GM18511 (cell line): ENCODE results near the gene SPDYC.
"Not testable (repeated sequence)": the region's sequence is repeated elsewhere in the genome, so short reads cannot be mapped to it uniquely, and the experiment has no call there.

Experiments used
- ATAC-seq: cut with Tn5 transposase; IDR thresholded peaks from one replicate; pipeline ENCODE4 v1.9.1; 2021; ENCODE audit warnings: mild to moderate bottlenecking, moderate library complexity; ENCODE audit not compliant: unreplicated experiment

Gene SPDYC

DNA sequence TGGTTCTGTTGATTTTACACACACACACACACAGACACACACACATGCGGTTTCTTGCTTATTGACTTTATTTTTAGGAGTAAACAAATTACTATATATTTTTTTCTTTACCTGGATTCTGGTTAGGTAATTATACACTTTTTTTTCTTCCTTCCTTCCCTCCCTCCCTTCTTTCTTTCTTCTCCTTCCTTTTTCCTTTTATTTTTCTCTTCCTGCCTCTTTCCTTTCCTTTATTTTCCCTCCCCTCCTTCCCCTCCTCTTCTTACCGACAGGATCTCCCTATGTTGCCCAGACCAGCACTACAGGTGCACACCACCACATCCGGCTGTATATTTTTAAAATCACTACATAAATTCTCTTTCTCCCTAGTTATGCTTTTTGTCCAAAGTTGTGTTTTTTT is 3.1 kb upstream of the SPDYC start:
- no peak for ATAC-seq

DNA sequence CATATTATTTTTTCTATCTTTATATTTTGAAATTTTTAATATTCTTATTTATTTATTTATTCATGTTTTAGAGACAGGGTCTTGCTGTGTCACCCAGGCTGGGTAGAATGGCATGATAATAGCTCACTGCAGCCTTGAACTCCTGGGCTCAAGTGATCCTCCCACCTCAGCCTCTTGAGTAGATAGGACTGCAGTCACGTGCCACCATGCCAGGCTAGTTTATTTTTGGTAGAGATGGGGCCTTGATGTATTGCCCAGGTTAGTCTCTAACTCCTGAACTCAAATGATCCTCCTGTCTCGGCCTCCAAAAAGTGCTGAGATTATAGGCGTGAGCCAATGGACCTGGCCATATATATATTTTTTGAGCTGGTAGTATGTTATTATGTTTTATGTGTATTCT is 2.4 kb upstream of the SPDYC start:
- ATAC-seq: no peak

DNA sequence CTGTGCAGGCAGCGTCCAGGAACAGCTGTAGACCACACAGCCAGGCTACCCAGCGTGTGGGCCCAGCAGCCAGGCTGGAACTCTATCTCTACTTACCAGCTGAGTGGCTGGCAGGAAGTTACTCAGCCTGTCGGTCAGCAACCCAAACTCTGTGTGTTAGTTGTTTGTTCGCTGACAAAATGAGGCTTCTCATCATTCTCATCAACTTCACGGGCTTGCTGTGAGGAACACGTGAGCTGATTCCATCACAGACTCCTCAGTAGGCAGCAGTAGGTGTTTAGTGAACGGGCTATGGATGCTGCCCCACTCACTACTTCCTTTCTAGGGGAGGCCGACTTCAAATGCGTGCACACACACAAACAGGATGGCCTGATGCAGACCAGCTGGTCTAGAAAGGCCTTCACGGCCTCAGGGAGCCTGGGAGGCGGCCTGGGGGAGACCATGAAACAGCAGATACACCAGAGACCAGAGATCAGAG is 830 bp upstream of the SPDYC start:
- no peak for ATAC-seq

DNA sequence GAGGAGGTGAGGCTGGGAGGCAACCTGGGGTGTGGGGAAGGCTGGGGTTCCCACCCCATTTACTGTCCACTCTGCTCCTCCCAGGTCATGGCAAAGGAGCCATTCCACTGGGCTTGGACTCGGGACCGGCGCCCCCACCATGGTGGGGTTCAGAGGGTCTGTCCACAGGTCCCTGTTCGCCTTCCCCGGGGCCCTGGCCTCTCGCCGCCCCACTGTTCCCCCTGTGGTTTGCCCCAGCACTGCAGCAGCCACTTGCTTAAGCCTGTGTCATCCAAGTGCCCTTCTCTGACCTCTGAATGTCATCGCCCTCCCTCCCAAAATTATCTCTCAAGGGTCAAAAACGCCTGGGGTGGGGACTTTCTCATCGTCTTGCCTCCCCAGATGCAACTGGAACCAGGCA is 2.6 kb downstream of the SPDYC start:
- no peak for ATAC-seq

DNA sequence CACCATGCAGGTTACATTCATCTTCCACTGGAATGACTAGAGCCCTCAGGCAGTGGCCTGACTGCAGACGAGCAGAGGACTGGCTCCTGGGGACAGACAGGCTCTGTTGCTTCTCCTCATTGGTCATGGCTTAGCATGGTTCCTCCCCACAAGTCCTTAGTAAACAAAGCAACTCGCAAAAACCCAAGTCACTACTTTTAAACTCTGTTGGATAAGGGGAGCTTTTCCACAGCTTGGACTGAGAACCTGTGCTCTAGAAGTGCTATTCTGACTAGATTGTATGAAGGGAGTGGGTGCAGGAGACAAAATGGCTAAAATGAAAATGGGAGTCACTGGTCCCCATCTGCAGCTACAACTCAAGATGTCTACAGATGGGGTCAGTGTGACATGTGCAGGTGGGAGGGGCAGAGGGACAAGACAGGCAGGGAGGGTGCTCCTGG is 4.6 kb downstream of the SPDYC start:
- ATAC-seq: not testable (repeated sequence)

DNA sequence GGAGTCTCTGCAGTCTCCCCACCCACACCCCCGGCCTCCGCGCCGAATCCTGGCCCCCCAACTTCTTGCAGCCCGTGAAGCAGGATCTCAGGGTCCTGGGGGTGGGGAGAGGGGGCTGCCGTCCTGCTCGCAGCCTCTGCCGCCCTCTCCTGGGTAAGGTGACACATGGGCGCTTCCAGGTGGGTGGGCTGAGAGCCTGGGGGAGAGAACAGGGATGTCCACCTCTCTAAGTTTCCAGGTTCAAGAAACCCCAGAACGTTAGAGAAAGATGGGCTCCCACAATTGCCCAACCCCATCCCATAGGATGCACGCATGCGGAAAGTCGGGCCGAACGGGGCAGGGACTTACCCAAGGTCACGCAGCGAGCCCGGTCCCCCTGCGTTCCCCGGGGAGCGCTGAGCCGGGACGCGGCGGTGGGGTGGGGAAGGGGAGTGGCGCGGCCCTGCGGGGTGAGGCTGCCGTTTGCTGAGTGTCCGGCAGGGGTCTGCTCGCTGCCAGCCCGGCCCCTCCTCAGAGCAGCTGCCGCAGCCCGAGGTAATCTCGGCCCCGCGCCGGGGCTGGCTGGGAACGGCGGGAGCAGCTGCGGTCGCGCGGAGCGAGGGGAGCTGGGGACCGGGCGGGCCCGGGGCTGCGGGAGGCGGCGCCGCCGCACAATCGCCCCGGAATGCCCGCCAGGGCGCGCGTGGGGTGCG is 11.0 kb downstream of the SPDYC start:
- ATAC-seq: peak; percentile 68

DNA sequence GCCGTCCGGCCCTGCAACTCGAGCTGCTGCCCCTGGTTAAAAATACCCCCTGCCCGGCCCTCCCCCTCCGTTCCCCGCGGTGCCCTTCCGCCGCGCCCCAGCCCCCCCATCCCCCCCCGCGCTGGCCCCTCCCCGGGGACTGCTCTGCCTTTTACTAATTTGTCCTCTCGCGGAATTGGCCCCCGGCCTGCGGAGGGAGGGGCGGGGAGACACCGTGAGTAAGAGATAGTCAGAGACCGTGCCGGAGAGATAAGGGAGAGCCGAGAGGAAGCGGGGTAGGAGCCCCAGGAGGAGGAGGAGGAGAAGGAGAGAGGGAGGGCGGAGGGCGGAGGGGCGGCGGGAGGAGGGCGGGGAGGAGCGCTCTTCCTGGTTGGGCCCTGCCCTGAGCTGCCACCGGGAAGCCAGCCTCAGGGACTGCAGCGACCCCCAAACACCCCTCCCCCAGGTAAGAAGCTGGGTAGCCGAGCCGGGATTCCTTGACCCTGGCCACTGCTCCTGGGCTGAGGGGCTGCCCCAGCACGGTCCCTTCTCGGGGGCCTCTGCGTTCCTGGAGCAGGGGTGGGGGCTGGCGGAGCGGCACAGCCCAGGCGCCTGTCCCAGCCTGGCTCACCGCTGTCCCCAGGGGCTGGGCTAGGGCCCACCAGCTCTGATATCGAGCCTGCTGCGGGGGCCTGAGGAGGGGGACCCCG is 11.7 kb downstream of the SPDYC start, which contains the start of gene CAPN1:
TSS of gene CAPN1 (plus strand) at position 360 of the 689 bp plus-strand sequence. CDS start 774 bp downstream, outside the sequence.
- ATAC-seq: peak; percentile 66

DNA sequence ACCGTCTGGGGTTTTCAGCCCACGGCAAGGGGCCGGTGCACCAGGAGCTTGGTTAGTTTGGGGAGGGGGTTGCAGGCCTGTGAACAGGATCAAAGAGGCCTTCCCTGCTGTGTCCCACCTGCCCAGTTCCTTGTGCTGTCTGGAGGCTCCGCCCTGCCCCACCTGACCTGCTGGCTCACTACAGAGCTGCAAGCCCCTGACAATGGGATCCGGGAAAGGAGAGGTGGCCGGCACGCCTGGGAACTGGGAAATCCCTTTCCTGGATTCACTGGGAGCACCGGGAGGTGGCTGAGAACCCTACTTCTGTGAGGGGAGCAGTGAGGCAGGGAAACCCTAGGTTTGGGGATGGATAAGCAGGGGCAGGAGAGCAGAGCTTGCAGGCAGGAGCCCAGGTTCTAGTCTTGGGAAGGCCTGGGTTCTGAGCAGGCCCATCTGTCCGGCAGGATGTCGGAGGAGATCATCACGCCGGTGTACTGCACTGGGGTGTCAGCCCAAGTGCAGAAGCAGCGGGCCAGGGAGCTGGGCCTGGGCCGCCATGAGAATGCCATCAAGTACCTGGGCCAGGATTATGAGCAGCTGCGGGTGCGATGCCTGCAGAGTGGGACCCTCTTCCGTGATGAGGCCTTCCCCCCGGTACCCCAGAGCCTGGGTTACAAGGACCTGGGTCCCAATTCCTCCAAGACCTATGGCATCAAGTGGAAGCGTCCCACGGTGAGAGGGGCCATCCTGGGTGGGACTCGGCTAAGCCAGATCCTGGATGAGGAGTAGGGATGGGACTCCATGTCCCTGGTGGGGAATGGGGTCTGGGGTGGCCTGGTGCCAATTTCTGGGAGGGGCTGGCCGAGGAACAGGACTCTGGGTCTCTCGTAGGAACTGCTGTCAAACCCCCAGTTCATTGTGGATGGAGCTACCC is 12.5 kb downstream of the SPDYC start:
- no peak for ATAC-seq

DNA sequence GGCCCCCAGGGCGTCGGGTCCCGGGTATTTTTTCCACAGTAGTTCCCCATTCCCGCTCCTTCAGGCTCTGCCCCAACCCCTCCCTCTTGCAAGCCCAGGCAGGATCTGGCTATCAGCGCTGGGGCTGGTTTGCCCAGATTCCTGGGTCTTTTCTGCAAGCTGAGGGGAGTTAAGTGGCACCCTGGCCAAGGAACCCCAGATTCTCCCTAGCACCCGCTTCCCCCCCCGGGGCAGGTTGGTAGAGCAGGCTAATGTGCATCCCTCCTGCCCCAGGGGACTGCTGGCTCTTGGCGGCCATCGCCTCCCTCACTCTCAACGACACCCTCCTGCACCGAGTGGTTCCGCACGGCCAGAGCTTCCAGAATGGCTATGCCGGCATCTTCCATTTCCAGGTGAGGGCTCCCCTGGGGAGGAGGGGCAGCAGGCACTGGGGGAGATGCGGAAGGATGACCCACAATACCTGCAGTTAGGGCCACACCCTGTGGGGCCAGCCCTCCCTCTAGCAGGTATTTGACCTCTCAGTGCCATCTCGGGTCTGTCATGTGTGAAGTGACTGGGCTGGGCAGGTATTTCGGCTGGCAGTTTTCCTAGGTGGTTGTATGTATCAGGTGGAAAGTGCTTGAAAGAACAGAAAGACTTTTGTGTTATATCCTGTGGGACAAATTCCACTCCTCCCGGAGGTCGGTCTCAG is 13.3 kb downstream of the SPDYC start:
- ATAC-seq: no peak

DNA sequence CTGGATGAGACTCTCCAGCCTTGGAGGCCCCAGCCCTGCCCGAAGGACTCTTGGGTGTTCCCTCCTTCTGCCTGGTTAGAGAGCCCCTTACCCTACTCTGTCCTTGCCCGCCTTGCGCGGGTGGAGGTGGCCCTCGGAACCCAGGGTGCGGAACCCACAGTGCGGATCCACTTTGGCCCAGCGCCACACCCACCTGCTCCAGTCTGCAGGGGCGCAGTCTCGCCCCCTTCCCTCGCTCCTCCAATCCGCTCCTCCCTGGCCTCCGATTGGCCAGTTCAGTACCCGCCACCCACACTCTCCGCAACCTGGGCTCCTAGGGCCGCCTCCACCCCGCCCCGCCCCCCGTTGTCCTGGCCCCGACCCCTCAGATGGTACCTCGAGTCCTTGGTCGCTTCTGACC is 14.1 kb downstream of the SPDYC start:
- no peak for ATAC-seq

DNA sequence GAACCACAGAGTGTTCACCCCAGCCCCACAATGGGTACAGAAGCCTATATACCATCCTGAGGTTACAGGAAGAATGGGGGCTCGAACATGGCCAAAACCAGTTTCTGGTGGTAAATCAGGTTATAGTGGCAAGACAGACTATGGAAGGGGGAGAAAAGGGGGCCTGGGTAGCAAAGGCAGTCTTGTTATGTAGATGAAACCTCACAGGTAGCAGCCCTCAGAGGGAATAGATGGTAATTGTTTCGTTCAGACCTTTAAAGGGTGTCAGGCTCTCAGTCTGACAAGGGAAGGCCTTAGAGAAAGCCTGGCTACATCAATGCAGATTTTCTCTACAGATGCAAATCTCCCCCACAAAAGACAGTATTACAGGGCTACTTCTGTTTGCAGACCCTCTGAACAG is 15.1 kb downstream of the SPDYC start:
- no peak for ATAC-seq

DNA sequence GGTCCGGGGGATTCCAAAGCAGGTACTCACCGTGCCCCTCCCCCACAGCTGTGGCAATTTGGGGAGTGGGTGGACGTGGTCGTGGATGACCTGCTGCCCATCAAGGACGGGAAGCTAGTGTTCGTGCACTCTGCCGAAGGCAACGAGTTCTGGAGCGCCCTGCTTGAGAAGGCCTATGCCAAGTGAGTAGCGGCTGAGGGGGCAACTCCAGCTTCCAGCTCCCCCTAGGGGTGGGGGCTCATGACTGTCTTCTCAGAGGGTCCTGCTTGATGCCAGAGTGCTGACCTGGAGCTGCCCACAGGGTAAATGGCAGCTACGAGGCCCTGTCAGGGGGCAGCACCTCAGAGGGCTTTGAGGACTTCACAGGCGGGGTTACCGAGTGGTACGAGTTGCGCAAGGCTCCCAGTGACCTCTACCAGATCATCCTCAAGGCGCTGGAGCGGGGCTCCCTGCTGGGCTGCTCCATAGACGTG is 15.9 kb downstream of the SPDYC start:
- no peak for ATAC-seq

DNA sequence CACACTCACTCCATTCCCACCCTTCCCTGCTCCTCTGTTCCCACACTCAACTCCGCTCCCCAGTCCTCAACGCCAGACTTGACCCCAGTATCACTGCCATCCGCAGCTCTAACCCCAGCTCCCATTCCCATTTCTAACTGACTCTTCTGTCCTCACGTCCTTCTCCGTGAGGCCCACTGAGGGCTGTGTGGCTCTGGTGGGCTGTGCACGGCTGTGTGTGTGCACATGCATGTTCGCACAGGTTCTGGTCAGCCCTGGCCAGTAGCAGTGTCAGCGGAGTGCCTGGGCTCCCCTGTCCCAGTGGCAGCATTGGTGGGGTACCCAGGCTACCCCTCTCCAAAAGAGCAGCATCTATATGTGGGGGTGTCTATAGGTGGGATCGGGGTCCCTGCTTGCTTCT is 16.7 kb downstream of the SPDYC start:
- no peak for ATAC-seq

DNA sequence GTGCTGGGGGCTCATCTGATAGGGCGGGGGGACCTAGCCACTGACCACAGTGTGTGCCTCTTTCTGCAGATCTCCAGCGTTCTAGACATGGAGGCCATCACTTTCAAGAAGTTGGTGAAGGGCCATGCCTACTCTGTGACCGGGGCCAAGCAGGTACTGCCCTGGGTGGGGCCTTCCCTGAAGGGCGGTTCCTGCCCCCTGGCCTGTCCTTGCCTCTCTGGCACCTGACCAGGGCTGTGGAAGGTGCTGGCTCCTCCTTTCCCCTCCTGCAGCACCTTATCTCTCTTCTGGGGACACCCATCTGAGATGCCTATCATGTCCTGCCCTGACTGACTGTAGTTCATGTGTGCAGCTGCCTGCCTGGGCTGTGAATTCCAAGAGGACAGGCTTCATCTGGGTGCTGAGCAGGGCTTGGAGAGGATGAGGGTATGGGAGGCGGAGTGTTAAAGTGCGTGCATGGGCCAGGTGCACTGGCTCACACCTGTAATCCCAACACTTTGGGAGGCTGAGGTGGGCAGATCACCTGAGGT is 17.2 kb downstream of the SPDYC start:
- no peak for ATAC-seq

DNA sequence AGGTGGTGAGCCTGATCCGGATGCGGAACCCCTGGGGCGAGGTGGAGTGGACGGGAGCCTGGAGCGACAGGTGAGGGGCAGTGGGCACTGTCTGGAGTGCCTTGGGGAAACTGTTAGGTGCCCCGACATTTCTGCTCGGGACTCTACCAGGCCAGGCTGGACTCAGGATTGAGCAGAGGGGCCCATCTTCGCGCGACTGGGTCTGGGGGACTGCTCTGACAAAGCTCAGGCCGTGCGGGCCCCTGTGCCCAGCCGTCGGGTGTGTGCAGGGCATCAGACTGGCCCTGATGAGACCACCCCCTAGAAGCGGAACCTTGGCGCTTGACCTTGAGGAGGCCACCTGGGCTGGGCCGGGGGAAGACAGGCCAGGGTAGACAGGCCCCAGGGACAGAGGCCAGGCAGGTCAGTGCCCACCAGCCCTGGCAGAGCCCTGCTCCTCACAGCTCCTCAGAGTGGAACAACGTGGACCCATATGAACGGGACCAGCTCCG is 18.0 kb downstream of the SPDYC start:
- no peak for ATAC-seq

DNA sequence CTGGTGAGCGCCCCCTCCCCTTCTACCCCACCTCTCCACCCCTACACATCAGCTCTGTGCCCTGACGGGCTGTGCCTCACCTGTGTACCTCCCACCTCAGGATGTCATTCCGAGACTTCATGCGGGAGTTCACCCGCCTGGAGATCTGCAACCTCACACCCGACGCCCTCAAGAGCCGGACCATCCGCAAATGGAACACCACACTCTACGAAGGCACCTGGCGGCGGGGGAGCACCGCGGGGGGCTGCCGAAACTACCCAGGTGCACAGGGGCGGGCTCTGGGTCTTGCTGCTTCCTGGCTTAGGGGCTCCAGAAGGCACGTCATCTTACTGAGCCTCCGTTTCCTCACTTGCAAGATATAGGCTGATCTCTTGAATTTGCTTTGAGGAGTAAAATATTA is 18.5 kb downstream of the SPDYC start:
- no peak for ATAC-seq

DNA sequence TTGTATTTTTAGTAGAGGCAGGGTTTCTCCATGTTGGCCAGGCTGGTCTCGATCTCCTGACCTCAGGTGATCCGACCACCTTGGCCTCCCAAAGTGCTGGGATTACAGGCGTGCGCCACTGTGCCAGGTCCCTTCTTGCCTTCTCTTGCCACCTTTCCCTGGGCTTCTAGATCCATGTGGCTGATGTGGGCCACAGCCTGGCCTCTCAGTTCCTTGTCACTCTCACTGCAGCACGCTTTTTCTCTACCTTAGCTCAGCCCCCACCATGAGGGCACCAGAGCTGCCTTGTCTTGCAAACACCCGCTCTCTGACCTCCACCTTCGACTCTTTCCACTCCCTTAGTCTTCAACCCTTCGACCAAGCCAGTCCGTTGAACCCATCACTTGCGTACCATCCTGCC is 19.2 kb downstream of the SPDYC start:
- ATAC-seq: no peak

DNA sequence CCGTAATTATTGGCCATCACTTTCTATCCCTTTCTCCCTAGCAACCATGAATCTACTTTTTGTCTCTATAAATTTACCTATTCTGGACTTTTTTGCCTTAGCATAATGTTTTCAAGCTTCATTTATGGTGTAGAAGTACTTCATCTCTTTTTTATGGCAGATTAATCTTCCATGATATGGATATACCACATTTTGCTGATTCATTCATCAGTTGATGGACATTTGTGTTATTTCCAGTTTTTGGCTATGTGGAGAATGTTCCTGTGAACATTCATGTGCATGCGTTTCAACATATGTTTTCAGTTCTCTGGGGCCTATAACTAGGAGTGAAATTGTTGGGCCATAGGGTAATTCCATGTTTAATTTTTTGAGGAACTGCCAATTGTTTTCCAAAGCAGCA is 24.5 kb downstream of the SPDYC start:
- no peak for ATAC-seq

DNA sequence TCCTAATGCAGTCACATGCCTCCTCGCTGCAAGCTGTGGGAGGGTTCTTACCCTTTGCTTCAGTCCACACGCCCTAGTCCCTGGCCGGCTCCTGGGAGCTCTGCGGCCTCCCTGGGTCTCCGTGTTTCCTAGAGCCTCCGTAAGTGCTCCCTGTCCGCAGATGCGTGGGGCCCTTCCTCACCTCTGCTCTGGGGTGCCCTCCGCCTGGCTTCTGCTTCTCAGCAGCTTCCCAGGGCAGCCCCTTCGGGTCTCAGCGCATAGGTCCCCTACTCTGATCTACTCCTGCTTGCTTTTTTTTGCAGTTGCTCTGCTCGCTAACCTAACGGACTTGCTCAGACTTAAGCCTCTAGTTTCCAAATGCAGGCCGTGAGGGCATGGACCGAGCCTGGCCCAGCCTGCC is 34.1 kb downstream of the SPDYC start:
- ATAC-seq: no peak
